ENCODE measurements around the gene KIF5C.

- no peak for TF ChIP-seq CTCF (conservative IDR thresholded peaks at IDR 0.05; ENCODE audit: low read length)
- no peak for TF ChIP-seq EZH2phosphoT487 (IDR thresholded peaks at IDR 0.05; ENCODE audit: borderline replicate concordance)
Observed at GRCh38 chr2:148880636-148881035, 5.6 kb downstream of the KIF5C start.
